ENCODE data around the gene BCL7B.
A peak's percentile ranks its signal among the peaks of the same experiment; 100 is the strongest.
"Not testable (repeated sequence)": the region's sequence is repeated elsewhere in the genome, so short reads cannot be mapped to it uniquely, and the experiment has no call there.

BCL7B gene

DNA sequence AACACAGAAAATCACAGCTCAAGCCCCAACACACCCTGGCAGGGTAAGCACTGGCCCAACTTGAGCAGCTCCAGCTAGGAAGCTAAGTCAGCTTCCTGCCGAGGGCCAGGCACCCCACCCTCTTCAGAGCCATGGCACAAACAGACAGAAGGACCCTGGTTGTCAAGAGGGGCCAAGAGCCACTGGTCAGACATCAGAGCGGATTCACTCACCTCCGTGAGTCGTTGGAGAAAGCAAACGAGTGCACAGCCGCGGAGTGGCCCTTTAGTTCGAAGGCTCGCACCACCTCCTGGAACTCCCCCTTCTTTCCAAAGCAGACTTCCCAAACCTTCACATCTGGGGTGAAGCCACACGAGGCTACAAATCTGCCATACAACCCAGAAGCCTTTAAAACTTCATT, 13.5 kb upstream of the BCL7B start:
- DNase-seq, result no peak

DNA sequence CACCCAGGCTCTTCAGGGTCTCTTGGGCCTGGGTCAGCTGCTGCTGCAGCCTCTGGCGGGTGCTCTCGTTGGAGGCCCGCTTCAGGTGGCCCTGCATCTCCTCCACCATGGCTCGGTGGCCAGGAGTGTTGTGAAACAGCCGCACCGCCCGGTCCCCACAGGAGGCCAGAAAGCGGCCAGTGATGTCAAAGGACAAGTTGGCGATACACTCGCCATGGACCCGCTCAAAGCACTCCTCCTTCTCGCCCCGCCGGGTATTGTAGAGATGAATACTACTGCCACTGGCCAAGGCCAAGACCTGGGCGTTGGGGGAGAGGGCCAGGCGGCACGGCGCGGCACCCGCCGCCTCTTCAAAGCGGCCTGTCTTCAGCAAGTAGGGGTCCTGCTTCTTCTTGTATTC, 13.0 kb upstream of the BCL7B start:
- DNase-seq, result no peak

- no peak for DNase-seq
Observed at GRCh38 chr7:73569042-73569608, 11.6 kb upstream of the BCL7B start.

GRCh38 chr7:73567846-73568685, 10.6 kb upstream of the BCL7B start:
- no peak for DNase-seq

DNA sequence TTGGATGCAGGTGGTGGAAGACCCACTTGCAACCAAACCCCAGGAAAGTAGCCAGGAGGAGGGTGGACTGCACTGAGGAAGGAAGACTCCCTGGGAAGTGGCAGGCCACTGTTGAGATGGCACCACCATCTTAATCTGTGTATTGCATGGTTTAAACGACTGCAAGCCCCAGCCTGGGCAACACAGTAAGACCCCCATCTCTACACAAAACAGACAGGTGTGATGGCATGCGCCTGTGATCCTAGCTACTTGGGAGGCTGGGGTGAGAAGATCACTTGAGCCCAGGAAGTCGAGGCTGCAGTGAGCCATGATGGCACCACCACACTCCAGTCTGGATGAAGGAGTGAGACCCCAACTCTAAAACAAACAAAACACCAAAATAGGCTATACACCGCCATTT, 9.7 kb upstream of the BCL7B start:
- no peak for DNase-seq

- not testable (repeated sequence) for DNase-seq
Observed at GRCh38 chr7:73566431-73566830, 8.9 kb upstream of the BCL7B start.

DNA sequence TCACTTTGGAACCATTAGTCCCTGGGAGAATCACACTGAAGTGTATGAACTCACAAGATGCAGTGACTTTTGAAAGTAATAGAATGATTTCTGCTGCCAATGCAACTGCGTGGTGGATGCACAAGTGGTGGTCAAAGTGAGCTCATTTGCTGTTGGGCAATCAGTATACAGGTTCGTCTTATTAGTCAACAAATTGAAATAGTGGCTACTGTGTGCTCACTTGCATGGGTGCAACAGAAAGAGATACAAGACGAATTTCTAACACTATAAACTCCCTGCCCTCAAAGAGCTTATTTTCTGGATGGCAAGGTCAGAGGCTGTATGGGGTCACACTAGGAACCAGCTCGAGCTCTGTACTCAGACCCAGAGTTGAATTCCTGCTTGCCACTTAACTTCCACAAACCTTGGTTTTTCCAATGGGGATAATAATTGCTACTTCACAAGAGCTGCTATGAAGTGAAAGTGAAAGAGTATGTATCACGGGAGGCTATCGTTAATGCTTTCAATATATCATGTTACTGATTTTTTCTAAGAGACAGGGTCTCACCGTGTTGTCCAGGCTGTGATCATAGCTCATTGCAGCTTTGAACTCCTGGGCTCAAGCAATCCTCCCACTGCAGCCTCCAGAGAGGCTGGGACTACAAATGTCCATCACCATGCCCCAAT, 8.3 kb upstream of the BCL7B start:
- DNase-seq, result peak in 1 of 2 donors; percentile 30

- DNase-seq, result peak; percentile 40 to 79
Observed at GRCh38 chr7:73560109-73560835, 2.8 kb upstream of the BCL7B start.

DNA sequence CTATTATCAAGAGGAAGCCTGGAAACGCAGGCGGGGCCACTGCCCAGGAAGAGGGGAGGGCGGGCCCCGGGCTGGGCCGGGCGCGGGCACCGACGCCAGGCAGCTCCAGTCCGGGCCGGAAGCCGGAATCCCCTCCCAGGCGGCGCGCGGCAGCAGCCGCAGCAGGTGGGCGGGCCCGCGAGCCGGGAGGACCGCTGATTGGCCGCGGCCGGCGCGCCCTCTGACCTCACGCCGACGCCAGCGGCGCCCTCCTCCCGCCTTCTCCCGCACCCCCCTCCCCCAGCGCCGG, 438 bp downstream of the BCL7B start:
- DNase-seq, result peak; percentile 94 to 95

- no peak for DNase-seq
Observed at GRCh38 chr7:73556208-73557107, 1.0 kb downstream of the BCL7B start.

- no peak for DNase-seq
Observed at GRCh38 chr7:73555411-73555982, 2.0 kb downstream of the BCL7B start.

DNA sequence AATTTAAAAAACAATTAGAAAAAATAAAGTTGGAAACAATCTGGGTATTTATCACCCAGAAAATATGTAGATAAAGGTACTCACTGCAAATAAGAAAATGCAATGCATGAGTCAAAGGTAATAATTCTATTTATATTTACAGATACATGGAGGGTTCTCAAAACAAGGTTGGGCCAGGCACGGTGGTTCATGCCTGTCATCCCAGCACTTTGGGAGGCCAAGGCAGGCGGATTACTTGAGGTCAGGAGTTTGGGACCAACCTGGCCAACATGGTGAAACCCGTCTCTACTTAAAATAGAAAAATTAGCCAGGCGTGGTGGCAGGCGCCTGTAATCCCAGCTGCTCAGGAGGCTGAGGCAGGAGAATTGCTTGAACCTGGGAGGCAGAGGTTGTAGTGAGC, 7.4 kb downstream of the BCL7B start:
- not testable (repeated sequence) for DNase-seq

- no peak for DNase-seq
Observed at GRCh38 chr7:73549176-73549575, 8.3 kb downstream of the BCL7B start.

DNA sequence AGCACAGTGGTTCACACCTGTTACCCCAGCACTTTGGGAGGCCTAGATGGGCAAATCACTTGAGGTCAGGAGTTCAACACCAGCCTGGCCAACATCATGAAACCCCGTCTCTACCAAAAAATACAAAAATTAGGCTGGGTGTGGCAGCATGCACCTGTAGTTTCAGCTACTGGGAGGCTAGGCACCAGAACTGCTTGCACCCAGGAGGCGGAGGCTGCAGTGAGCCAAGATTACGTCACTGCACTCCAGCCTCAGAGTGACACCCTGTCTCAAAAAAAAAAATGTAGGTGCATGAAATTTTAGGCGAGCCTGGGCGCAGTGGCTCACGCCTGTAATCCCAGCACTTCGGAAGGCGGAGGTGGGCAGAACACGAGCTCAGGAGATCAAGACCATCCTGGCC, 9.6 kb downstream of the BCL7B start:
- no peak for DNase-seq

- DNase-seq, result no peak
Observed at GRCh38 chr7:73544678-73545077, 12.8 kb downstream of the BCL7B start.

DNA sequence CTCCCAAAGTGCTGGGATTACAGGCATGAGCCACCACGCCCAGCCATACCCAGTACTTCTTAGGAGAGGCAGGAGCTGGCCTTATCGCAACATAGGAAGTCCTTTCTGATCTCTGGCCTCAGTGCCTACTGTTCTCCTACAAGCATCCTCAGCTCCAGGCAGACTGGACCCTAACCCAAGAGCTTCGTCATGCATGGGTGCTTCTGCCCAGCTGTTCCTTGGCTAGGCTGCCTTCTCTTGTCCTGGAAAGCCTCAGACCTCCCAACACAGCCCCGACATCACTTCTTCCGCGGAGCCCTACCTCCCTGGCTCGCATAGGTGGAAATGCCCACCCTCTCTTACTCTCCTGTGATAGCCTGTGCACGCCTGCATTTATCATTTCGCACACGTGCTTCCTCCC, 15.8 kb downstream of the BCL7B start:
- no peak for DNase-seq

DNA sequence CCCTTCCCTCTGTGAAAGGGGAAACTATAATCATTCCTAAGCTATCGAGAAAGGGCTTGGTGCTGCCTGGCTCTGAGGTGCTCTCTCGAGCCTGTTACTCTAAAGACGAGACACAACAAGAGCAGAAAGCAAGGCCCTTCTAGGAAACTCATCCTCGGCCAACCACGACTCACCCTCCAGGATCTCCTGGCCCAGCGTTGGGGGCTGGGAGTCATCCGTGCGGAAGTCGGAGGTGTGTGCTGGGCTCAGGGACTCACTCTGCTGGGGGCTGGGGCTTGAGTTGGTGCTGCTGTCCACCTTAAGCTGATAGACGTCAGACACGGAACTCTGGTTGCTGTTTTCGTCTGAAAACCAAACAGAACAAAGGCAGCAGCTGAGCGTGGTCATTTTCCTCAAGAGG, 17.8 kb downstream of the BCL7B start:
- no peak for DNase-seq

DNA sequence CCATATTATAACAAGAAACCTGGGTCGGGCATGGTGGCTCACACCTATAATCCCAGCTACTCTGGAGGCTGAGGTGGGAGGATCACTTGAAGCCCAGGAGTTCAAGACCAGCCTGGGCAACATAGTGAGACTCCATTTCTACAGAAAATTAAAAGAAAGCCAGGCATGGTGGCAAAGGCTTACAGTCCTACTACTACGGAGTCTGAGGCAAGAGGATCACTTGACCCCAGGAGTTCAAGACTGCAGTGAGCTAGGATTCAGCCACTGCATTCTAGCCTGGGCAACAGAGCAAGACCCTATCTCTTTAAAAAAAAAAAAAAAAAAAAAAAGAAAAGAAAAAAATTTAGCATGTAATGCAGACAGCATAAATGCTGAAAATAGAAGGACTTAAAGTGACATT, 19.0 kb downstream of the BCL7B start:
- not testable (repeated sequence) for DNase-seq

GRCh38 chr7:73537051-73537450, 20.4 kb downstream of the BCL7B start:
- no peak for DNase-seq

DNA sequence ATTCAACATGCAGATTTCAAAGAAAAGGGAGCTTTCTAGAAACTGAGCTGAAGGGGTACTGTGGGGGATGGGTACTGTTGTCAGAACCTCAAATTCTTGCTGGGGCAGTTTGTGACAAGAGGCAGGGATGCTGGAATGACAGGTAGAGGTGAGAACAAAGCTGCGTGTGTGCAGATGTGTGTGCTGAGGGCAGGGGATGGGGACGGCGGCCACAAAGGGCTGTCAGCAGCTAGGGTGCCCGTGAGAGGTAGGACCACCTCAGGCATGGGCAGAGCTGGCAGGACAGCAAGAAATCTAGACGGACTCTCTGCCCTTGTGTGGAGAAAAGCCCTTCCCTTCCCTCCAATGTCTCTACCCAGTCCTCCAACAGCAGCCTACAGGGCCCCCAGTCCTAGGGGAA, 21.0 kb downstream of the BCL7B start:
- no peak for DNase-seq

DNA sequence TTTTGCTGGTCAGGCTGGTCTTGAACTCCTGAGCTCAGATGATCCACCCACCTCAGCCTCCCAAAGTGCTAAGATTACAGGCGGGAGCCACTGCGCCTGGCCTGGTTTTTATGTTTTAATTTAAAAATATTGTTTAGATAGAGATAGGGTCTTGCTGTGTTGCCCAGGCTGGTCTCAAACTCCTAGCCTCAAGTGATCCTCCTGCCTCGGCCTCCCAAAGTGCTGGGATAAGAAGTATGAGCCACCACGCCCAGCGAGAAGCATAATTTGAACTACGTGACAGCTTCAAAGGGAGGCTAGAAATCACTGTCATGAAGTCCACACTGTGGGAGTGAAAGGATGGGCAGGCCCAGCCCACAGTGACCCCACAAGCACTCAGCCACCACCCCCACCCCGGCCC, 21.6 kb downstream of the BCL7B start:
- not testable (repeated sequence) for DNase-seq

GRCh38 chr7:73533742-73534141, 23.7 kb downstream of the BCL7B start:
- DNase-seq, result no peak

Measured in inflammatory macrophage treated with lipopolysaccharide for 1 hour (primary cell).